Omental fat pad (tissue), 4 donors: ENCODE measurements around the gene MINK1. TPM values are rescaled to one million over a fixed set of nuclear protein-coding genes. Genes with fewer than 3 reads are reported as not detected.

Source experiments
- ATAC-seq: fragments of 150-250 bp; one replicate; pipeline ENCODE4 v1.9.1; 2016; ENCODE audit warnings: mild to moderate bottlenecking, moderate library complexity; ENCODE audit not compliant: low FRiP score
- DNase-seq: peaks from one replicate; pipeline ENCODE4 v3.0.0-alpha.2; 2019; ENCODE audit warnings: low spot score
- total RNA-seq, 4 donors: library from RNA; depleted of rRNA; stranded (reverse); fragments of >200 nt; gene quantifications; one replicate each; pipeline ENCODE4 v1.1.0, GENCODE V29; 2016
- TF ChIP-seq, protein P1 (sequence below), 3 donors: fragments of 450-650 bp; IDR thresholded peaks; one replicate each; pipeline ENCODE4 v1.5.1; 2016 to 2017; ENCODE audit warnings: antibody characterized with exemption in 3 of 3, mild to moderate bottlenecking in 3 of 3, moderate library complexity in 2 of 3

Gene MINK1
- total RNA-seq, 4 donors from 2014 or later, result 24.4 to 57.8 (median 31.9) TPM

DNA sequence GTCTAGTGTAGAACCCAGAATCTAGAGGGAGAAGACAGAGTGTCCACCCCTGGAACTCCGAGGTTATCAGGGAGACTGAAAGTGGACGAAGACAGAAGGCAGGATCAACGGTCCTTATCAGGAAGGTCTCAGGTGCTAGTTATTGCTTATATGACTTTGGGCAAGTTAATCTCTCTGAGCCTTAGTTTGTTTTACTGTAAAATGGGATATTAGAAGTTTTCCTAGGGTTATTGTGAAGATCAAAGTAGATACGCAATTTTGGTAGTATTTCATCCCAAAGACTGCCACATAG lies 108.1 kb downstream of the MINK1 start:
- DNase-seq, result no peak
- TF ChIP-seq, protein P1, sequence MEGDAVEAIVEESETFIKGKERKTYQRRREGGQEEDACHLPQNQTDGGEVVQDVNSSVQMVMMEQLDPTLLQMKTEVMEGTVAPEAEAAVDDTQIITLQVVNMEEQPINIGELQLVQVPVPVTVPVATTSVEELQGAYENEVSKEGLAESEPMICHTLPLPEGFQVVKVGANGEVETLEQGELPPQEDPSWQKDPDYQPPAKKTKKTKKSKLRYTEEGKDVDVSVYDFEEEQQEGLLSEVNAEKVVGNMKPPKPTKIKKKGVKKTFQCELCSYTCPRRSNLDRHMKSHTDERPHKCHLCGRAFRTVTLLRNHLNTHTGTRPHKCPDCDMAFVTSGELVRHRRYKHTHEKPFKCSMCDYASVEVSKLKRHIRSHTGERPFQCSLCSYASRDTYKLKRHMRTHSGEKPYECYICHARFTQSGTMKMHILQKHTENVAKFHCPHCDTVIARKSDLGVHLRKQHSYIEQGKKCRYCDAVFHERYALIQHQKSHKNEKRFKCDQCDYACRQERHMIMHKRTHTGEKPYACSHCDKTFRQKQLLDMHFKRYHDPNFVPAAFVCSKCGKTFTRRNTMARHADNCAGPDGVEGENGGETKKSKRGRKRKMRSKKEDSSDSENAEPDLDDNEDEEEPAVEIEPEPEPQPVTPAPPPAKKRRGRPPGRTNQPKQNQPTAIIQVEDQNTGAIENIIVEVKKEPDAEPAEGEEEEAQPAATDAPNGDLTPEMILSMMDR (IDR thresholded peaks at IDR 0.05), result no peak
- ATAC-seq, result no peak

DNA sequence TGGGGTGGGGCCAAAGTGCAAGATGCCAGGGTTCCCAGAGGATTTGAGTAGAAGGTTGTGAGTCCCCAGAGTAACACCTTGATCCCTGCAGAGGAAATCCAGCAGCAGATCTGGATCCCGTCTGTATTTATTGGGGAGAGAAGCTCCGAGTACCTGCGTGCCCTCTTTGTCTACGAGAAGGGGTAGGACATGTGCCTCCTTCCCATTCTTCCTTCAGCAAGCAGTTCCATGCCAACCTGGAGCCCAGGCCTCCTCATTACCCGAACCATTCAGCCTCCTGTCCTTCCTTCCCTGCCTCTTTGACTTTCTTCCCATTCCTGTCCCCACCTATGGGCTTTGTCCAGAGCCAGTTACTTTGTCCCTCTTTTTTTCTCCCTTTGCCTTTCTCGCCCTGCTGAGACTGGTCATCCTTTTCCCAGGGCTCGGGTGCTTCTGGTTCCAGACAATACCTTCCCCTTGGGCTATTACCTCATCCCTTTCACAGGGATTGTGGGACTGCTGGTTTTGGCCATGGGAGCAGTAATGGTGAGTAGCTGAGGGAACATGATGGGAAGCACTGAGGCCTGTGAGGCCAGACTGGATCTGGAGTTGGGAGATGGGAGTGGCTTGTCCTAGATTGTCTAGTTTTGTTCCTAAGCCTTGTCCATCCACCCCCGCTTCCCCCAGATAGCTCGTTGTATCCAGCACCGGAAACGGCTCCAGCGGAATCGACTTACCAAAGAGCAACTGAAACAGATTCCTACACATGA lies 109.8 kb downstream of the MINK1 start:
- TF ChIP-seq, protein P1 (IDR thresholded peaks at IDR 0.05), result no peak
- no peak for ATAC-seq
- no peak for DNase-seq

DNA sequence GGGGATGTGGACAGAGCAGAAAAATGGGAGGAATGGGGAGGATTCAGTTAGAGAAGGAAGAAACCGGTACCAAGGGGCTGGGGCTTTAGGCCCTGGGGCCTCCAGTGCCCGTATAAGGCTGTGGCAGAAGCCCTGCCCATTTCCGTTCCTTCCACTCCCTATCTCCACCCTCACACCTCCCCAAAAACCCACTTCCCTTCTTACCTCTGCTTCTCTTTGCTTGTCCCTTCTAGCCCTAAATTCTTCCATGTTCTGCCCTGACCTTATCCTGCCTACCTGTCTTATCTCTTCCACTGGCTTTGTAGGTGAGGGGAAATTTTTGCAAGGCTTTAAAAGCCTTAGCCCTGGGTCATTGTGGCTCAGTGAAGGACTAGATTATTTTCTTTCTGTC lies 111.0 kb downstream of the MINK1 start:
- DNase-seq (no peak), ATAC-seq (no peak)
- TF ChIP-seq, protein P1 (IDR thresholded peaks at IDR 0.05), result no peak

DNA sequence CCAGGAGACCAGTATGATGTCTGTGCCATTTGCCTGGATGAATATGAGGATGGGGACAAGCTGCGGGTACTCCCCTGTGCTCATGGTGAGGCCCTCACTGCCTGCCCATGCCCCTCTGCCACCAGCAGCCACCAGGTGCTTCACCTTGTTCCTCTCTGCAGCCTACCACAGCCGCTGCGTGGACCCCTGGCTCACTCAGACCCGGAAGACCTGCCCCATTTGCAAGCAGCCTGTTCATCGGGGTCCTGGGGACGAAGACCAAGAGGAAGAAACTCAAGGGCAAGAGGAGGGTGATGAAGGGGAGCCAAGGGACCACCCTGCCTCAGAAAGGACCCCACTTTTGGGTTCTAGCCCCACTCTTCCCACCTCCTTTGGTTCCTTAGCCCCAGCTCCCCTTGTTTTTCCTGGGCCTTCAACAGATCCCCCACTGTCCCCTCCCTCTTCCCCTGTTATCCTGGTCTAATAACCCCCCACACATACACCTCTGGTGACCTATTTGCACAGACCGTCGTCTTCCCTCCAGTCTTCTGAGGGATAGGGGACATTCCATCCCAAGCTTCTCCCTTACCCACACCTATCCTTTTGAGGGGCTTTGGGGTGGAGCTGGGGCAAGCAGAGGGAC lies 111.5 kb downstream of the MINK1 start:
- ATAC-seq (no peak), DNase-seq (no peak)
- TF ChIP-seq, protein P1 (IDR thresholded peaks at IDR 0.05), result no peak

DNA sequence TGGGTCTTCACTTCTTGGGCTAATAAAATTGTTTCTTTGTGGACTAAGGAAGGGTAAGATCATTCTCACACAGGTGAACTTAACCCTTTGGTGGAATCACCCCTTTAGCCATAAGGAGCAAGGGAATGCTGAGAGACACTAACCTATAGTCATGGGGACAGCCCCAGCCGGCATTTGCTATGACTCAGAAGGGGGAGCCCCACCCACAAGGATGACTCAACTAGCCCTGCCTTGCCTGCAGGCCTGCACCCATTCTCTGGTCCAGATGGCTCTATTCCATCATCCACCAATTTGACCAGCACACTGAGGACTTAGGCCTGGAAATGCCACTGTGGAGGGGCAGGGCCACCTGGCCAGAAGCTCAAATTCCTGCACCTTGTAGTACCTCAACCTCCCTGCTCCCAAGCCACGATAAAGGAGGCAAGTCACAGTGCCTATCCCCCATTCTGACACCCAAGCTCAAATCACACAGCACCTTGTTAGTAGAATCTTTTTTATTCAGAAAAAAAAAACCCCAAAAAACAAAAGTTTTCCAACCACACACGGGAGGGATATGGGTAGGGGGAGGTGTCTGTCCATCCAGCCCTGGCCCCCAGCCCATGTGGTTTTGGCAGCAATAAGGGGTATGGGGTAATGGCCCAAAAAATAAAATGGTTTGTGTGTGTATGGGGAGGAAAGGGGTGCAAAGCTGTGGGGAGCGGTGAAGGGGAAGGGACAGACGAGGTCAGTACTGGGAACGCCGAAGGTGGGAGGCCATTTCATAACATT lies 112.2 kb downstream of the MINK1 start:
- ATAC-seq (peak; percentile 38), DNase-seq (no peak)
- TF ChIP-seq, protein P1 (IDR thresholded peaks at IDR 0.05), result no peak

DNA sequence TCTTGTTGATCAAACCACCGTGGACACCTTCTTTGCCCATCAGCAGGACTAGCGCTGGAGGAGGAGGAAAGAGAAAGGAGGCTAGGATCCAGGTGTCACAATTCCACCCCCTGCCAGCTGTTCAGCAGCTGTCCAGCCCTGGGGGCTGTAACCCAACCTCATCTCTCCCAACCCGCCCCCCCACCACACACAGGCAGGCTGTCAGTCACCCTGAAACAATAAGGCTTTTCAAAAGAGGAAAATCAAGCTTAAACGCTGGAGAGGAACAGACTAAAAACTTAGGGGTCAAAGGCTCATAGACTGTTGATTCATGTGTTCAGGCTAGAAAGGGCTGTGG lies 112.8 kb downstream of the MINK1 start:
- no peak for DNase-seq
- ATAC-seq, result no peak
- TF ChIP-seq, protein P1 (IDR thresholded peaks at IDR 0.05), result no peak
